GM12891 (cell line): ENCODE measurements around the gene CD207.

Experiments
- POLR2A ChIP-seq: IDR thresholded peaks from 2 replicates; pipeline ENCODE4 v1.6.1; 2011; ENCODE audit warnings: low read depth, low read length, control low read depth
- POLR2AphosphoS5 ChIP-seq: IDR thresholded peaks from 2 replicates; pipeline ENCODE4 v1.6.1; 2011; ENCODE audit warnings: low read depth, low read length, control low read depth
- POU2F2 ChIP-seq: IDR thresholded peaks from 2 replicates; pipeline ENCODE4 v1.6.1; 2011; ENCODE audit warnings: low read depth, mild to moderate bottlenecking, control low read depth, low read length, moderate library complexity
- TAF1 ChIP-seq: IDR thresholded peaks from 2 replicates; pipeline ENCODE4 v1.6.1; 2011; ENCODE audit warnings: low read depth, low read length, control low read depth

DNA sequence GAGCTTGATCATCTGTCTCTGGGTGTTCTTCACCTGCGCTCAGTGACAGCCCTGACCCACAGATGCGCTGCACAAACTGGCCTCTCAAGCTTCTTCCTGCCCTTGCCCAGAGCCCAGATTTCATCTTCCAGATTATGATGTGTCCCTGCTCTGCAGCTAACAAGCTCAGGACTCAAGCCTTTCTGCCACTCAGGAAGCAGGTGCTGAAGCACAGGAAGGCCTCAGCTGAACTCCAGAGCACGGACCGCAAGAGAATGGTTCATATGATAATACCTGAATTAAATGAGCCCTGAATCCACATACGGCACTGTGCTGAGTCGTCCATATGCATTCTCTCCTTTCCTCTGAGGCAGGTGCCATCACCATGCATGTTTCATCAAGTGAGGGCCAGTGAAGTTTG is 3.8 kb downstream of the CD207 start:
- TF ChIP-seq TAF1 (no peak), POLR2AphosphoS5 (no peak), POLR2A (no peak), POU2F2 (no peak)
